GM12801 (cell line): ENCODE measurements around the gene CST3.

Experiments
- TF ChIP-seq, protein P1 (sequence below): IDR thresholded peaks from one replicate; pipeline ENCODE4 v1.5.1; 2011; ENCODE audit warnings: control low read depth; ENCODE audit not compliant: insufficient read length; ENCODE audit errors: extremely low read depth

CST3 gene

DNA sequence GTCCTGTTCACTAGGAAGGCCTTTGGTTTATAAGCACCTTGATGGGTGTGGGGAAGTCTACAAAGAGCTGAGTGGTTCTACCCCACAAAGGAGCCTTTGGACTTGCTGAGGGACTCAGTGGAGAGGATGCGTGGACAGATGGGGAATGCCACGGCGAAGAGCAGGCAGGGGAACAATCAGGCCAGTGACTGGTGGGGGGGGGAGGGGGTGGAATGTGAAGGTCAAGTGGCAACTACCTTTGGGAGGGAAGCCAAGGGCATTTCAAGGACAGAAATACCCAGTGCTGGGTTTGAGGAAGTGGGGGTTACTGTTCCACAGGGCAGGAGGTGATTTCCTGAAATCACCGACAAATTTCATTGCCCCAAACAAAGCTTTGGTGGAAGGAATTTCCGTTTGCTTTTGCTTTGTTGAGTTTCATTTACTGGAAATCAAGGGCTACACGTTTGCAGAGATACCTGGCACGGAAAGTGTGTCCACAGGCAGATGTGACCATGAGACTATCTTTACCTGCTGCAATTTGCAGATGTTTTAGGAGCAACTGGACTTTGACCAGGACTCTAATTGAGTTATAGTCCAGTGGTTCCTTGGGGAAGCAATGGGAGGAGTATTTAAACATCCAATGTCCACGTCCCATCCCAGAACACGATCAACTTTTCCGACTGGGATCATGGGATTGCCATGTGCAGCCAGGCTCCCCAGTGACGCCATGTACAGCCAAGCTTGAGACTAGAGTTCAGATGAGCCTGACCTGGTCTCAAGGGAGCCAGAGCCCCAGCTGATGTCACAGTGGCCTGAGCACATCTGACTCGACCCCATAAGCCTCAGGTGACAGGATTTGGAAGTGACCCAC, 8.0 kb downstream of the CST3 start:
- TF ChIP-seq, protein P1, sequence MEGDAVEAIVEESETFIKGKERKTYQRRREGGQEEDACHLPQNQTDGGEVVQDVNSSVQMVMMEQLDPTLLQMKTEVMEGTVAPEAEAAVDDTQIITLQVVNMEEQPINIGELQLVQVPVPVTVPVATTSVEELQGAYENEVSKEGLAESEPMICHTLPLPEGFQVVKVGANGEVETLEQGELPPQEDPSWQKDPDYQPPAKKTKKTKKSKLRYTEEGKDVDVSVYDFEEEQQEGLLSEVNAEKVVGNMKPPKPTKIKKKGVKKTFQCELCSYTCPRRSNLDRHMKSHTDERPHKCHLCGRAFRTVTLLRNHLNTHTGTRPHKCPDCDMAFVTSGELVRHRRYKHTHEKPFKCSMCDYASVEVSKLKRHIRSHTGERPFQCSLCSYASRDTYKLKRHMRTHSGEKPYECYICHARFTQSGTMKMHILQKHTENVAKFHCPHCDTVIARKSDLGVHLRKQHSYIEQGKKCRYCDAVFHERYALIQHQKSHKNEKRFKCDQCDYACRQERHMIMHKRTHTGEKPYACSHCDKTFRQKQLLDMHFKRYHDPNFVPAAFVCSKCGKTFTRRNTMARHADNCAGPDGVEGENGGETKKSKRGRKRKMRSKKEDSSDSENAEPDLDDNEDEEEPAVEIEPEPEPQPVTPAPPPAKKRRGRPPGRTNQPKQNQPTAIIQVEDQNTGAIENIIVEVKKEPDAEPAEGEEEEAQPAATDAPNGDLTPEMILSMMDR, result no peak

DNA sequence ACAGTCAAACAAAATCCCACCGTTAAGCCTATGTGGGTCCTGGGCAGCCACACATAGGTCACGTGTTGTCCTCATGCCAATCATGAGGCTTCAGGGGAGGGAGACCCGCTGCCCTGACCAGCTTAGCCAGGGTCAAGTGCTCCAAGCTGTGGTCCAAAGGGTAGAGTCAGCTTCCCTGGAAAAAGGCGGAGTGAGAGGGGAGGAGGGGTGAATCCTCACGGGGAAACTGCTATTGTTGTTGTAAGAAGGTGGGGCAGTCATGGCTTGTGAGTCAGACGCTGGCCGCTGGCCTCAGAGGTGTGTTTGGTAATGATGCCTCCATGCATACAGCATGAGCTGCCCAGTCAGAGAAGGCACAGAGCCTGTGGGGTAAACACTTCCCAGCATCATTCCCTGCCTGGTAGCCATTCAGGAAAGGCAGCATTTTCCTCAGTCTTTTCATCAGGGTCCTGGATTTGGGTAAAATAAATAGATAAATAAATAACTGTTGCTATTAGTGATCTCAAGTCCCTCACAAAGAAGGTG, 8.7 kb downstream of the CST3 start:
- TF ChIP-seq, protein P1, result no peak

DNA sequence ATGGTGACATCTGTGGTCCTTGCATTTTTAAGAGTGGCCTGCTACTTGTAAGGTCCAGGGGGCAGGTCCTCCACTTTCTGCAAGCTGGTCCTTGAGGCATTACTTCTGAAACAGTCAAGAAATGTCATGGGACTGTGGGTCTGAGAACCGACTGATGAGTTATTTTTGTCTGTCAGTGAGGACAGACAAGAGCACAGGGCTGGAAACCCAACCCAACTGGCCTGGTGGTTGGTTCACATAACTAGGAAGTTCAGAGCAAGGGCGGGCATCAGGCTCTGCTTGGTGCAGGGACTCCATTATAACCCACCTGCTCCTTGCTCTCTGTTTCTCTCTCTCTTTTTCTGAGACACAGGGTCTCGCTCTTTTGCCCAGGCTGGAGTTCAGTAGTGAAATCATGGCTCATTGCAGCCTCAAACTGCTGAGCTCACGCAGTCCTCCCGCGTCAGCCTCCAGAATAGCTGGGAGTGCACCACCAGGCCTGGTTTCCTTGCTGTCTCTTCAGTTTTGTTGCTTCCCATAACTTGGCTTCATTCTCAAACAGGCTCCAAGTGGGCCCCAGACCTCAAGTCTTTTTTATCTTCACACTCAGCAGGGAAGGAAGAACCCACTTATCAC, 9.2 kb downstream of the CST3 start:
- TF ChIP-seq, protein P1, result no peak

GRCh38 chr20:23627501-23627900, 10.3 kb downstream of the CST3 start:
- TF ChIP-seq, protein P1, result no peak

DNA sequence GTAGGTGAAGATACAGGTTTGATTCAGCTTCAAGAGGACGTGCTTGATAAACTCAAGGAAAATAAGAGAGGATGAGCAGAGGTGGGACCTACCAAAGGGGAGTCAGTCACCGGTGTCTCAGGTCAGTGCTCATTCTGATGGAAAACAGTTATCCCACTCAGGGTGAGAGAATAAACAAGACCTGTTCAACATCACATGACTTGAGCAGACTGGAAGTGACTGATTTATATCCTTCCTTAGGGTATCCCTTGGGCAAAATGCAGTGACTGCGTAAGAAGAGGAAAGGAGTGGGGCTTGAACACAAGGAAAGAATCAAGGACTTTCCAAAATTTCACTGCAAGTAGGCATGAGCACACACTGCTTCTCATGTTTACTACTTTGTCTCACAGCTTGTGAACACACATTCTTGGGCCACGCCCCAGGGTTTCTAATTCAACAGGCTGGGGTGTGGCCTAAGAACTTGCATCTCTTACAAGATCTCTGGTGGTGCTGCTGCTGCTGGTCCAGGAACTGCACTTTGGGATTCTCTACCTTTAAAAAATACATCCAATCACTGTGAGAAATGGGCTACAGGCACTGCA, 11.6 kb downstream of the CST3 start:
- TF ChIP-seq, protein P1, result no peak

DNA sequence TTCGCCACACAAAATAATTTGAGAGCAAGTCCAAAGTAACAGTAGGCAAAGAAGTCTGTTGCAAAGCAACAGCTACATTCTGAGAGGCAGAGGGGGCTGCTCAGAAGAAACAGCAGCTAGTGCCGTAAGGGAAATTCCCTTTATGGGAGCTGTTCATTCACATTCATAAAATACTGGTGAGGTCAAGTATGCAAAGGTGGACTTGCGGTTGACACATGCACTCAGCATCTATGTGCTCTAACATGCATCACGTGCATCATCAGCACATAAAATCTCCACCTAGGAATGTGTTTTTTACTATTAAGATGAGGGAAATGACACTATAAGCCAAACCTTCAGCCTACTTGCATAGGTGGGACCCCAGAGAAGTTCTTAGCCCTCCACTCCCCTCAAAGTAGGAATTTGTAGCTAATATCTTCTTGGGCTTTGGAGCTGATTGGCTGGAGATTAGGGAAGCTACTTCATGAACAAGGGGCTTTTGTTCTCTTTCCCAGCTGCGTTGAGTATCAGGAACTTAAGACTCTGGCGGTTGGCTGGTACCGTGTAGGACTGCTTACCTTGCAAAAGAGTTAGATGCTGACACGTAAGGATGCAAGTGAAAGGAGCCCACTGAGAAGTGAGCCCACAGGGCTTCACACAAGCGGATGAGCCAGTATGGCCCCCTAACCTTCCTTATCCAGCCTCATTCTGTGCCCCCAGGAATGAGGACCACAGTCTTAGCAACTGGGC, 12.4 kb downstream of the CST3 start:
- TF ChIP-seq, protein P1, result no peak

- TF ChIP-seq, protein P1, result no peak
These were observed 13.4 kb downstream of the CST3 start for GRCh38 chr20:23624324-23624691.
